Suppressor macrophage treated with lipopolysaccharide for 4 hours (primary cell): ENCODE data around the gene IGFBP1.
"Not testable (repeated sequence)": the region's sequence is repeated elsewhere in the genome, so short reads cannot be mapped to it uniquely, and the experiment has no call there.

Experiments used
- DNase-seq: peaks from one replicate; pipeline ENCODE4 v3.0.0-alpha.2; 2020

IGFBP1 gene

GRCh38 chr7:45939574-45939973 lies 51.3 kb downstream of the IGFBP1 start:
- no peak for DNase-seq

- DNase-seq: not testable (repeated sequence)
Observed at GRCh38 chr7:45940237-45940781, 52.0 kb downstream of the IGFBP1 start.

GRCh38 chr7:45940939-45941338 lies 52.7 kb downstream of the IGFBP1 start:
- DNase-seq: no peak
